ENCODE data around the gene ACSF3. TPM values are rescaled to one million over a fixed set of nuclear protein-coding genes. Genes with fewer than 3 reads are reported as not detected.

Gene ACSF3
- total and polyA plus RNA-seq, 2 donors (not counting 1 experiment from before 2014, with no cell fraction given), result 9.2 to 23.1 TPM

DNA sequence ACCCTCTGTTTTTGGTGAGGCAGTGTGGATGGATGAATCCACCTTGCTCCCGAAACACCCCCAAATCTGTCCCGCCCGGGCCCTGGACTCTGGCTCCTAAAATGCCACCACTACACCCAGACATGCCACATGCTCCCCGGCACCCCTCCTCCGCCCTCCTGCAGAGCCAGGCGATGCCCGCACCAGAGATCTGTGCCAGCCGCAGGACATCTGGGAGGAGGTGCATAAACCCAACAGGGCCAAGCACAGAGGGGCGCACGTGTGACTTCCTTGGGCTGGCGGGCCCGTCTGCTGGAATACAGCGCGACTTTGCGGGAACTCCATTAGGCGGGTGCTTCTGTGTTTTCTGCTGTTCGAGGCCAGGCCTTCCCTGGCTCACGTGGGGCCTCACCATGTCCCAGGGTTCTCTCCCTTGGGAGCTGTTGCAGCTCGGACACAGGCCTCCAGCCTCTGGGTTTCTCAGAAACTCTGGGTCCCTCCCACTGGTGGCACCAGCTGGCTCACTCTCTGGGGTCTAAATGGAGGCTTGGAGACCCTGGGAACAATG is 14.1 kb upstream of the ACSF3 start:
- Histone ChIP-seq H3K79me2 (ENCODE audit: control insufficient read depth, insufficient read depth, low read length) (no peaks in the 10 kb centered on the region), H2AFZ (ENCODE audit: low read length) (no peak overlapping the region), H3K9ac (ENCODE audit: insufficient read depth, low read length) (no peak overlapping the region), H4K20me1 (ENCODE audit: control insufficient read depth, extremely low read depth, insufficient read depth, low read length) (no peaks in the 10 kb centered on the region), H3K4me2 (ENCODE audit: extremely low read depth, insufficient read depth, low read length) (no peak overlapping the region), H3K27ac (ENCODE audit: insufficient read depth, low read length) (no peak overlapping the region), H3K36me3 (ENCODE audit: control insufficient read depth, insufficient read depth, low read length) (no peaks in the 10 kb centered on the region), H3K9me3 (ENCODE audit: control insufficient read depth, insufficient read depth, low read depth, low read length) (peaks cover 8% of the 10 kb centered on the region), H3K4me1 (ENCODE audit: control insufficient read depth, extremely low read depth, insufficient read depth, low read length) (no peaks in the 10 kb centered on the region), H3K27me3 (ENCODE audit: control insufficient read depth, insufficient read depth, low read length) (no peaks in the 10 kb centered on the region), H3K4me3 (replicated peaks in 1 of 4; ENCODE audit: control extremely low read depth in 1 of 4, insufficient read depth in 1 of 4, low read depth in 3 of 4, low read length in 4 of 4) (no peak overlapping the region)
- DNase-seq (ENCODE audit: low read depth in 2 of 2), result no peak
- TF ChIP-seq, protein P1, sequence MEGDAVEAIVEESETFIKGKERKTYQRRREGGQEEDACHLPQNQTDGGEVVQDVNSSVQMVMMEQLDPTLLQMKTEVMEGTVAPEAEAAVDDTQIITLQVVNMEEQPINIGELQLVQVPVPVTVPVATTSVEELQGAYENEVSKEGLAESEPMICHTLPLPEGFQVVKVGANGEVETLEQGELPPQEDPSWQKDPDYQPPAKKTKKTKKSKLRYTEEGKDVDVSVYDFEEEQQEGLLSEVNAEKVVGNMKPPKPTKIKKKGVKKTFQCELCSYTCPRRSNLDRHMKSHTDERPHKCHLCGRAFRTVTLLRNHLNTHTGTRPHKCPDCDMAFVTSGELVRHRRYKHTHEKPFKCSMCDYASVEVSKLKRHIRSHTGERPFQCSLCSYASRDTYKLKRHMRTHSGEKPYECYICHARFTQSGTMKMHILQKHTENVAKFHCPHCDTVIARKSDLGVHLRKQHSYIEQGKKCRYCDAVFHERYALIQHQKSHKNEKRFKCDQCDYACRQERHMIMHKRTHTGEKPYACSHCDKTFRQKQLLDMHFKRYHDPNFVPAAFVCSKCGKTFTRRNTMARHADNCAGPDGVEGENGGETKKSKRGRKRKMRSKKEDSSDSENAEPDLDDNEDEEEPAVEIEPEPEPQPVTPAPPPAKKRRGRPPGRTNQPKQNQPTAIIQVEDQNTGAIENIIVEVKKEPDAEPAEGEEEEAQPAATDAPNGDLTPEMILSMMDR (conservative IDR thresholded peaks at IDR 0.05 in 1 of 2, IDR thresholded peaks at IDR 0.05 in 1 of 2; ENCODE audit: low read depth in 1 of 2, low read length in 2 of 2), result no peak
- TF ChIP-seq EZH2 (IDR thresholded peaks at IDR 0.05; ENCODE audit: low read length, missing control alignments), result no peak

DNA sequence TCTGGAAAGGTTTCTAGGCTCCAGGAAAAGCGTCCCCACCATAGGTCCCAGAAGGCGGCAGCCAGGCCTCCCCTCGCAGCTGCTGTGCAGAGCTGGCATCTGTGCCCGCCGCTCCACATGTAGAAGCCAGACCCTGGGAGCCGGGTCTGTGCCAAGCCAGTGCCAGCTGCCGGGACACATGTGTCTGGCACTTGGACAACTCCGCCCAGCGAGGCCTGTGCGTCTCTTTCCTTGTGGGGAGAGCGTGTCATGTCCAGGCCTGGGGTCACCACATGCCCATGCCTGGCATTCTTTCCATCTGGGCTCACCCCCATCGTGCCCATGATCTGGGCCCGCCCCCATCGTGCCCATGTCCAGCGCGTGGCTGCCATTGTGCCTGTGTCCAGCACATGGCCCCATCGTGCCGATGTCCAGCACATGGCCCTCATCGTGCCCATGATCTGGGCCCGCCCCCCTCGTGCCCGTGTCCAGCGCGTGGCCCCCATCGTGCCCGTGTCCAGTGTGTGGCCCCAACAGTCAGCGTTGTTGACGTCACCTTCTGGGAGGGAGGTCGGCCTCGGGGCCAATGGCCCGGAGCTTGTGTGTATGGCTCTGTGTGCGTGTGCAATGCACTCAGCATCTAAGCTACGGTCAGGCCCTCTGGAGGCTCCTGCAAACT is 13.3 kb upstream of the ACSF3 start:
- Histone ChIP-seq H4K20me1 (ENCODE audit: control insufficient read depth, extremely low read depth, insufficient read depth, low read length) (no peaks in the 10 kb centered on the region), H3K4me1 (ENCODE audit: control insufficient read depth, extremely low read depth, insufficient read depth, low read length) (no peaks in the 10 kb centered on the region), H3K4me3 (replicated peaks in 1 of 4; ENCODE audit: control extremely low read depth in 1 of 4, insufficient read depth in 1 of 4, low read depth in 3 of 4, low read length in 4 of 4) (no peak overlapping the region), H3K36me3 (ENCODE audit: control insufficient read depth, insufficient read depth, low read length) (no peaks in the 10 kb centered on the region), H3K79me2 (ENCODE audit: control insufficient read depth, insufficient read depth, low read length) (no peaks in the 10 kb centered on the region), H3K9ac (ENCODE audit: insufficient read depth, low read length) (no peak overlapping the region), H3K9me3 (ENCODE audit: control insufficient read depth, insufficient read depth, low read depth, low read length) (peaks cover 8% of the 10 kb centered on the region), H2AFZ (ENCODE audit: low read length) (no peak overlapping the region), H3K4me2 (ENCODE audit: extremely low read depth, insufficient read depth, low read length) (no peak overlapping the region), H3K27ac (ENCODE audit: insufficient read depth, low read length) (no peak overlapping the region), H3K27me3 (ENCODE audit: control insufficient read depth, insufficient read depth, low read length) (no peaks in the 10 kb centered on the region)
- TF ChIP-seq EZH2 (IDR thresholded peaks at IDR 0.05; ENCODE audit: low read length, missing control alignments), result no peak
- TF ChIP-seq, protein P1 (conservative IDR thresholded peaks at IDR 0.05 in 1 of 2, IDR thresholded peaks at IDR 0.05 in 1 of 2; ENCODE audit: low read depth in 1 of 2, low read length in 2 of 2), result no peak
- no peak for DNase-seq (ENCODE audit: low read depth in 2 of 2)

DNA sequence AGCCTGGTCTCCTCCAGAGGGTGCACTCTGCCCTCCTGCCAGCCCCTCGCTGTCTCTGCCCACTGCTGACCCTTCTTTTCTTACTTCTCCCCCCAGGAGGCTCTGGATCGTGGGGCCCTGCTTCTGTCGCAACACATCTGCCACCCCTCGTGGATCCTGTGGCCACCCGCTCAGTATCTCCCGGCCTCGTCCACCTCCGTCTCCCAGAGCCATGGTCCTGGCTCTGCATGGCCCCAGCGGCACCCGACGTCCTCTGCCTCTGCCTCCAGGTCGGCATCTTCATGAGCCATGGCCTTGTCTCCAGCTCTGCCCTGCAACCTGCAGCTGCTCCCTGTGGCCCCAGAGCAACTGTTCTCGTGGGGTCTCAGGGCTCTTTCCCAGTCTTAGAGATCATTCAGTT is 12.1 kb upstream of the ACSF3 start:
- no peak for TF ChIP-seq EZH2 (IDR thresholded peaks at IDR 0.05; ENCODE audit: low read length, missing control alignments)
- TF ChIP-seq, protein P1 (conservative IDR thresholded peaks at IDR 0.05 in 1 of 2, IDR thresholded peaks at IDR 0.05 in 1 of 2; ENCODE audit: low read depth in 1 of 2, low read length in 2 of 2), result no peak
- no peaks in the 10 kb centered on the region for H3K27me3 ChIP-seq (ENCODE audit: control insufficient read depth, insufficient read depth, low read length)
- H3K79me2 ChIP-seq (ENCODE audit: control insufficient read depth, insufficient read depth, low read length), result no peaks in the 10 kb centered on the region

More for the DNA sequence above, 12.1 kb upstream of the ACSF3 start:
- Histone ChIP-seq H4K20me1 (ENCODE audit: control insufficient read depth, extremely low read depth, insufficient read depth, low read length) (no peaks in the 10 kb centered on the region), H3K9me3 (ENCODE audit: control insufficient read depth, insufficient read depth, low read depth, low read length) (peaks cover under 1% of the 10 kb centered on the region), H3K36me3 (ENCODE audit: control insufficient read depth, insufficient read depth, low read length) (no peaks in the 10 kb centered on the region), H2AFZ (ENCODE audit: low read length) (no peak overlapping the region), H3K27ac (ENCODE audit: insufficient read depth, low read length) (no peak overlapping the region), H3K4me2 (ENCODE audit: extremely low read depth, insufficient read depth, low read length) (no peak overlapping the region), H3K4me1 (ENCODE audit: control insufficient read depth, extremely low read depth, insufficient read depth, low read length) (no peaks in the 10 kb centered on the region), H3K4me3 (replicated peaks in 1 of 4; ENCODE audit: control extremely low read depth in 1 of 4, insufficient read depth in 1 of 4, low read depth in 3 of 4, low read length in 4 of 4) (no peak overlapping the region), H3K9ac (ENCODE audit: insufficient read depth, low read length) (no peak overlapping the region)
- DNase-seq (ENCODE audit: low read depth in 2 of 2), result no peak

Measured in fibroblast of lung (primary cell).